HUES64 (cell line): ENCODE results near the gene NYNRIN. TPM values are rescaled to one million over a fixed set of nuclear protein-coding genes. Genes with fewer than 3 reads are reported as not detected.
"Not testable (repeated sequence)": the region's sequence is repeated elsewhere in the genome, so short reads cannot be mapped to it uniquely, and the experiment has no call there.

ENCODE experiments used
- H3K27ac ChIP-seq: 2 replicates; pipeline ENCODE4 v1.7.0; 2013; ENCODE audit warnings: low read depth, low read length, inconsistent platforms
- H3K27me3 ChIP-seq: 2 replicates; pipeline ENCODE4 v1.6.1; 2013; ENCODE audit warnings: mild to moderate bottlenecking, low read length; ENCODE audit not compliant: insufficient read depth
- H3K36me3 ChIP-seq: 2 replicates; pipeline ENCODE4 v1.6.1; 2013; ENCODE audit warnings: mild to moderate bottlenecking, low read length; ENCODE audit not compliant: insufficient read depth
- H3K4me1 ChIP-seq: 2 replicates; pipeline ENCODE4 v1.6.1; 2013; ENCODE audit warnings: mild to moderate bottlenecking, low read length, moderate library complexity; ENCODE audit not compliant: insufficient read depth
- H3K4me3 ChIP-seq: 2 replicates; pipeline ENCODE4 v1.5.1; 2013; ENCODE audit warnings: mild to moderate bottlenecking, low read length, moderate library complexity
- H3K9ac ChIP-seq: 2 replicates; pipeline ENCODE4 v1.6.1; 2013; ENCODE audit warnings: mild to moderate bottlenecking, low read depth, low read length
- H3K9me3 ChIP-seq: 2 replicates; pipeline ENCODE4 v1.6.1; 2013; ENCODE audit warnings: low read depth, low read length; ENCODE audit not compliant: insufficient read depth
- WGBS: fragments of 150-250, 120-280 bp; methylation state at CpG from one replicate; pipeline ENCODE4 v1.1.7; 2013; ENCODE audit warnings: missing lambda C conversion rate; 5-methylcytosine and 5-hydroxymethylcytosine counted together
- polyA plus RNA-seq, 2 experiments: library from polyadenylated mRNA; stranded (reverse); fragments of 50-300 nt; gene quantifications; one replicate each; pipeline ENCODE4 v1.2.3, GENCODE V29; 2013

NYNRIN gene
- polyA plus RNA-seq (2013, experiment 1 of 2): 10.5 TPM
- 13.0 TPM for polyA plus RNA-seq (2013, experiment 2 of 2)

GRCh38 chr14:24398653-24399446 lies at the start of gene NYNRIN:
Gene NYNRIN (plus strand): TSS chr14:24399003. CDS start chr14:24399247, 244 bp downstream.
- Histone ChIP-seq H3K36me3 (no peaks in the 10 kb centered on the region), H3K9me3 (no peaks in the 10 kb centered on the region), H3K4me3 (peak within 1 kb of the TSS; percentile 71), H3K4me1 (peaks cover 22% of the 10 kb centered on the region), H3K27ac (peak within 1 kb of the TSS; percentile 46; the same call in 1 of the 2 replicates), H3K27me3 (peaks cover 7% of the 10 kb centered on the region; the same call in 1 of the 2 replicates), H3K9ac (peak within 1 kb of the TSS; percentile 51)
- 1% methylated on average over 50 of the region's 57 CpGs for WGBS

GRCh38 chr14:24349742-24350141 lies 49.1 kb upstream of the NYNRIN start:
- no peaks in the 10 kb centered on the region for H3K4me1 ChIP-seq
- no peaks in the 10 kb centered on the region for H3K36me3 ChIP-seq
- no peak overlapping the region for H3K9ac ChIP-seq
- H3K9me3 ChIP-seq: no peaks in the 10 kb centered on the region
- peaks cover 43% of the 10 kb centered on the region for H3K27me3 ChIP-seq
- WGBS: 66% methylated on average over 5 of the region's 5 CpGs
- H3K4me3 ChIP-seq: no peak overlapping the region
- H3K27ac ChIP-seq: no peak overlapping the region

GRCh38 chr14:24351517-24351916 lies 47.3 kb upstream of the NYNRIN start:
- Histone ChIP-seq H3K27me3 (peaks cover 40% of the 10 kb centered on the region), H3K27ac (no peak overlapping the region), H3K36me3 (no peaks in the 10 kb centered on the region), H3K4me1 (no peaks in the 10 kb centered on the region), H3K9me3 (no peaks in the 10 kb centered on the region), H3K9ac (no peak overlapping the region), H3K4me3 (no peak overlapping the region)
- 35% methylated on average over 4 of the region's 4 CpGs for WGBS

GRCh38 chr14:24353559-24354481 lies 45.0 kb upstream of the NYNRIN start:
- Histone ChIP-seq H3K9ac (no peak overlapping the region), H3K4me3 (no peak overlapping the region), H3K27me3 (peaks cover 47% of the 10 kb centered on the region), H3K4me1 (no peaks in the 10 kb centered on the region), H3K36me3 (no peaks in the 10 kb centered on the region), H3K9me3 (no peaks in the 10 kb centered on the region), H3K27ac (no peak overlapping the region)
- WGBS: 94% methylated on average over 3 of the region's 5 CpGs

GRCh38 chr14:24354482-24354825 lies 44.3 kb upstream of the NYNRIN start:
- H3K27me3 ChIP-seq: peaks cover 42% of the 10 kb centered on the region
- not testable (repeated sequence) for H3K9ac ChIP-seq, H3K4me1 ChIP-seq, H3K27ac ChIP-seq, H3K36me3 ChIP-seq, H3K4me3 ChIP-seq, H3K9me3 ChIP-seq
- WGBS: 91% methylated on average over 3 of the region's 3 CpGs

GRCh38 chr14:24355009-24355408 lies 43.8 kb upstream of the NYNRIN start:
- Histone ChIP-seq H3K9me3 (no peaks in the 10 kb centered on the region), H3K4me3 (no peak overlapping the region), H3K4me1 (no peaks in the 10 kb centered on the region), H3K27me3 (peaks cover 40% of the 10 kb centered on the region), H3K27ac (no peak overlapping the region), H3K36me3 (no peaks in the 10 kb centered on the region), H3K9ac (no peak overlapping the region)
- 89% methylated on average over 4 of the region's 7 CpGs for WGBS

GRCh38 chr14:24356208-24356607 lies 42.6 kb upstream of the NYNRIN start:
- no peaks in the 10 kb centered on the region for H3K36me3 ChIP-seq
- no peak overlapping the region for H3K4me3 ChIP-seq
- H3K4me1 ChIP-seq: no peaks in the 10 kb centered on the region
- 87% methylated on average over 4 of the region's 4 CpGs for WGBS
- H3K27me3 ChIP-seq: peaks cover 31% of the 10 kb centered on the region
- no peak overlapping the region for H3K9ac ChIP-seq
- H3K27ac ChIP-seq: no peak overlapping the region
- H3K9me3 ChIP-seq: no peaks in the 10 kb centered on the region

GRCh38 chr14:24360281-24360680 lies 38.5 kb upstream of the NYNRIN start:
- Histone ChIP-seq H3K9ac (no peak overlapping the region), H3K36me3 (no peaks in the 10 kb centered on the region), H3K27ac (no peak overlapping the region), H3K27me3 (peaks cover 27% of the 10 kb centered on the region), H3K4me3 (no peak overlapping the region), H3K9me3 (no peaks in the 10 kb centered on the region), H3K4me1 (no peaks in the 10 kb centered on the region; the same call in 1 of the 2 replicates)
- WGBS: 89% methylated on average over 3 of the region's 3 CpGs

- no peaks in the 10 kb centered on the region for H3K36me3 ChIP-seq
- H3K27ac ChIP-seq: no peak overlapping the region
Observed at GRCh38 chr14:24361326-24361725, 37.5 kb upstream of the NYNRIN start.

GRCh38 chr14:24362241-24362960 lies 36.4 kb upstream of the NYNRIN start:
- 26% methylated on average over 1 of the region's 2 CpGs for WGBS
- H3K27me3 ChIP-seq: peaks cover 25% of the 10 kb centered on the region; the same call in 1 of the 2 replicates

More at GRCh38 chr14:24361326-24361725, 37.5 kb upstream of the NYNRIN start:
- Histone ChIP-seq H3K9ac (no peak overlapping the region), H3K4me1 (peaks cover 6% of the 10 kb centered on the region; the same call in 1 of the 2 replicates), H3K27me3 (peaks cover 27% of the 10 kb centered on the region; the same call in 1 of the 2 replicates), H3K9me3 (no peaks in the 10 kb centered on the region), H3K4me3 (no peak overlapping the region)
- 90% methylated on average over 2 of the region's 2 CpGs for WGBS

More at GRCh38 chr14:24362241-24362960, 36.4 kb upstream of the NYNRIN start:
- Histone ChIP-seq H3K9ac (no peak overlapping the region), H3K4me3 (no peak overlapping the region), H3K9me3 (no peaks in the 10 kb centered on the region), H3K4me1 (peaks cover 6% of the 10 kb centered on the region; the same call in 1 of the 2 replicates), H3K27ac (no peak overlapping the region), H3K36me3 (no peaks in the 10 kb centered on the region)
